ENCODE measurements around the gene MAGI1. TPM values are rescaled to one million over a fixed set of nuclear protein-coding genes. Genes with fewer than 3 reads are reported as not detected.

Gene MAGI1
- polyA plus RNA-seq, 1 of the 3 experiments (the other 2 are of a cell fraction): 10.3 TPM

DNA sequence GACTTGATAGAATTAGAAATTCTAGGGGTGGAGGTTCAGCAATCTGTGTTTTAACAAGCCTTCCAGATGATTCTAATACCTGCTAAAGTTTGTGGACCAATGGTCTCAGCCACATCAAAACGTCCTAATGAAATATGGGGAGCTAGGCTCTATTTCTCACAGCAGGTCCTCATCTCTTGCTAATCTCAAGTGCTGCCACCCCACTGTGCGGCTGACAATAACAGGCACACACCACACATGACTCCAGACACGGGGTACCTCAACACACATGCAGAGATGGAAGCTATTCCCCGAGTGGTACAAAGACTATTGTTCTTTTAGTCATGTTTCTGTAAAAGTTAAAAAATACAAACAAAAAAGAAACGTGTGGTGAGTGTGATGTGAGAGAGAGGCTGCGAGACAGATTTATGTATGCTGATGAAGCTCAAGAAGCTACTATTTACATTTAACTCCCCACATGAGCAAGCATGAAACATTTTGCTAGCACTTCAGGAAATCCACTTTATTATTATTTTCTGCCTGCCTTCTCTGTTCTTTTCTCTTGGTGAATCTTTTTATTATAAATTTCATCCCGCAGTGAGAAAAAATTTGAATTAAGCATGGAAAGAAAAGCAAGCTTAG lies 405.6 kb downstream of the MAGI1 start:
- Histone ChIP-seq H3K9ac (no peak overlapping the region), H3K9me2 (no peaks in the 10 kb centered on the region), H3F3A (replicated peaks; ENCODE audit: insufficient read depth) (no peaks in the 10 kb centered on the region), H3K4me1 (ENCODE audit: control insufficient read depth in 1 of 2, insufficient read depth in 2 of 2, low read depth in 1 of 2, low read length in 1 of 2) (peaks cover 0 to 4% of the 10 kb centered on the region in 2 experiments; a peak in 2 of 4 replicates), H2AFZ (ENCODE audit: low read depth) (no peak overlapping the region), H3K4me3 (ENCODE audit: low read depth in 2 of 2, low read length in 1 of 2) (no peak overlapping the region), H3K4me2 (no peak overlapping the region), H3K36me3 (replicated peaks in 1 of 2; ENCODE audit: control insufficient read depth in 1 of 2, insufficient read depth in 2 of 2, low read length in 1 of 2) (no peaks in the 10 kb centered on the region), H3K79me2 (ENCODE audit: insufficient read depth) (no peaks in the 10 kb centered on the region), H4K20me1 (ENCODE audit: insufficient read depth) (no peaks in the 10 kb centered on the region), H3K9me3 (no peaks in the 10 kb centered on the region), H3K27me3 (ENCODE audit: insufficient read depth) (no peaks in the 10 kb centered on the region), H3K27ac (ENCODE audit: low read depth in 2 of 2, low read length in 1 of 2) (no peak overlapping the region)
- TF ChIP-seq CHD2 (IDR thresholded peaks at IDR 0.05; ENCODE audit: low read length, partially characterized antibody) (no peak), SIN3A (IDR thresholded peaks at IDR 0.05; ENCODE audit: borderline replicate concordance, low read depth, low read length) (no peak), MEF2A (IDR thresholded peaks at IDR 0.05; ENCODE audit: borderline replicate concordance, low read depth) (no peak), GABPA (IDR thresholded peaks at IDR 0.05; ENCODE audit: low read depth) (no peak), IRF3 (IDR thresholded peaks at IDR 0.05; ENCODE audit: low read depth, low read length) (no peak), YY1 (IDR thresholded peaks at IDR 0.05; ENCODE audit: low read depth) (no peak), JUND (IDR thresholded peaks at IDR 0.05) (no peak), ELF1 (IDR thresholded peaks at IDR 0.05) (no peak), RCOR1 (IDR thresholded peaks at IDR 0.05; ENCODE audit: low read length) (no peak), EZH2phosphoT487 (IDR thresholded peaks at IDR 0.05; ENCODE audit: borderline replicate concordance, low read depth) (no peak), FOXM1 (IDR thresholded peaks at IDR 0.05; ENCODE audit: low read depth) (no peak), TAF1 (IDR thresholded peaks at IDR 0.05; ENCODE audit: borderline replicate concordance, low read depth, low read length) (no peak), FOSL2 (IDR thresholded peaks at IDR 0.05; ENCODE audit: borderline replicate concordance, low read depth) (no peak), USF2 (IDR thresholded peaks at IDR 0.05; ENCODE audit: borderline replicate concordance, low read depth, low read length) (no peak), NRF1 (IDR thresholded peaks at IDR 0.05; ENCODE audit: low read depth, low read length) (no peak), CTCF (IDR thresholded peaks at IDR 0.05) (no peak), SMC3 (IDR thresholded peaks at IDR 0.05; ENCODE audit: low read depth, low read length) (no peak), POLR2AphosphoS5 (IDR thresholded peaks at IDR 0.05; ENCODE audit: low read depth, low read length) (no peak)
- TF ChIP-seq, protein P1, sequence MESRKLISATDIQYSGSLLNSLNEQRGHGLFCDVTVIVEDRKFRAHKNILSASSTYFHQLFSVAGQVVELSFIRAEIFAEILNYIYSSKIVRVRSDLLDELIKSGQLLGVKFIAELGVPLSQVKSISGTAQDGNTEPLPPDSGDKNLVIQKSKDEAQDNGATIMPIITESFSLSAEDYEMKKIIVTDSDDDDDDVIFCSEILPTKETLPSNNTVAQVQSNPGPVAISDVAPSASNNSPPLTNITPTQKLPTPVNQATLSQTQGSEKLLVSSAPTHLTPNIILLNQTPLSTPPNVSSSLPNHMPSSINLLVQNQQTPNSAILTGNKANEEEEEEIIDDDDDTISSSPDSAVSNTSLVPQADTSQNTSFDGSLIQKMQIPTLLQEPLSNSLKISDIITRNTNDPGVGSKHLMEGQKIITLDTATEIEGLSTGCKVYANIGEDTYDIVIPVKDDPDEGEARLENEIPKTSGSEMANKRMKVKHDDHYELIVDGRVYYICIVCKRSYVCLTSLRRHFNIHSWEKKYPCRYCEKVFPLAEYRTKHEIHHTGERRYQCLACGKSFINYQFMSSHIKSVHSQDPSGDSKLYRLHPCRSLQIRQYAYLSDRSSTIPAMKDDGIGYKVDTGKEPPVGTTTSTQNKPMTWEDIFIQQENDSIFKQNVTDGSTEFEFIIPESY (IDR thresholded peaks at IDR 0.05; ENCODE audit: borderline replicate concordance, low read depth): no peak
- 90% methylated on average over 7 of the region's 7 CpGs for WGBS (ENCODE audit: low lambda C conversion rate)
- POLR2A ChIA-PET: no interaction called here
- no peak for DNase-seq
- CTCF ChIA-PET: no interaction called here

Measured in SK-N-SH (cell line).